ENCODE data around the gene DAB2IP.

DNA sequence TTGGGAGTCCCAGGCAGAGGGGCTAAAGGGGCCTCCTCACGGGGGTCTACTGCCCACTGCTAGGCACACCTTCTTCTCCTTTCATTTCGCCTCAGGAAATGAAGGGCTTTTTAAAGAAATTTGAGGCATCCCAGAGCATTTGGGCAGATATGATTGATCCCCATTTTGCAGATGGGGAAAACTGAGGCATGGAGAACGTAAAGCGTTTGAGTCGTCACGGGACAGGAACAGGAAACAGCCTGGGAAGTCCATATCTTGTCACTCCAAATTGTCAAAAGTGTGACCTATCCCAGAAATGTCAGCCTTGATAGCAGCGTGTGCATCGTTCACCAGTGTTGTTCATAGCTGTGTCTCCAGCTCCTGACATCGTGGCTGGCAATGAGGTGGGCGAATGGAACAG is 98.2 kb downstream of the DAB2IP start:
- TF ChIP-seq ZNF274 (IDR thresholded peaks at IDR 0.05; ENCODE audit: low read length) (no peak), ZNF274 (tag by site-specific recombination; IDR thresholded peaks at IDR 0.05; ENCODE audit: borderline replicate concordance) (no peak), ZNF416 (tag by site-specific recombination; IDR thresholded peaks at IDR 0.05) (no peak), ZNF155 (tag by site-specific recombination; IDR thresholded peaks at IDR 0.05) (no peak), YY1 (tag by site-specific recombination; IDR thresholded peaks at IDR 0.05) (no peak)
- TF ChIP-seq, protein P1, sequence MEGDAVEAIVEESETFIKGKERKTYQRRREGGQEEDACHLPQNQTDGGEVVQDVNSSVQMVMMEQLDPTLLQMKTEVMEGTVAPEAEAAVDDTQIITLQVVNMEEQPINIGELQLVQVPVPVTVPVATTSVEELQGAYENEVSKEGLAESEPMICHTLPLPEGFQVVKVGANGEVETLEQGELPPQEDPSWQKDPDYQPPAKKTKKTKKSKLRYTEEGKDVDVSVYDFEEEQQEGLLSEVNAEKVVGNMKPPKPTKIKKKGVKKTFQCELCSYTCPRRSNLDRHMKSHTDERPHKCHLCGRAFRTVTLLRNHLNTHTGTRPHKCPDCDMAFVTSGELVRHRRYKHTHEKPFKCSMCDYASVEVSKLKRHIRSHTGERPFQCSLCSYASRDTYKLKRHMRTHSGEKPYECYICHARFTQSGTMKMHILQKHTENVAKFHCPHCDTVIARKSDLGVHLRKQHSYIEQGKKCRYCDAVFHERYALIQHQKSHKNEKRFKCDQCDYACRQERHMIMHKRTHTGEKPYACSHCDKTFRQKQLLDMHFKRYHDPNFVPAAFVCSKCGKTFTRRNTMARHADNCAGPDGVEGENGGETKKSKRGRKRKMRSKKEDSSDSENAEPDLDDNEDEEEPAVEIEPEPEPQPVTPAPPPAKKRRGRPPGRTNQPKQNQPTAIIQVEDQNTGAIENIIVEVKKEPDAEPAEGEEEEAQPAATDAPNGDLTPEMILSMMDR (tag by site-specific recombination; IDR thresholded peaks at IDR 0.05) = no peak
- TF ChIP-seq, protein P2, sequence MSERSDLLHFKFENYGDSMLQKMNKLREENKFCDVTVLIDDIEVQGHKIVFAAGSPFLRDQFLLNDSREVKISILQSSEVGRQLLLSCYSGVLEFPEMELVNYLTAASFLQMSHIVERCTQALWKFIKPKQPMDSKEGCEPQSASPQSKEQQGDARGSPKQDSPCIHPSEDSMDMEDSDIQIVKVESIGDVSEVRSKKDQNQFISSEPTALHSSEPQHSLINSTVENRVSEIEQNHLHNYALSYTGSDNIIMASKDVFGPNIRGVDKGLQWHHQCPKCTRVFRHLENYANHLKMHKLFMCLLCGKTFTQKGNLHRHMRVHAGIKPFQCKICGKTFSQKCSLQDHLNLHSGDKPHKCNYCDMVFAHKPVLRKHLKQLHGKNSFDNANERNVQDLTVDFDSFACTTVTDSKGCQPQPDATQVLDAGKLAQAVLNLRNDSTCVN (tag by site-specific recombination; optimal IDR thresholded peaks at IDR 0.05) = no peak
